HepG2 (cell line): Measurements from ENCODE around the gene STMN3. TPM values are rescaled to one million over a fixed set of nuclear protein-coding genes. Genes with fewer than 3 reads are reported as not detected.

Source experiments
- AKAP8 ChIP-seq: sonication (generic); formaldehyde crosslinking; IDR thresholded peaks from 2 replicates; pipeline ENCODE4 v1.5.1; 2020; ENCODE audit warnings: mild to moderate bottlenecking, missing genetic modification reagents
- BRCA1 ChIP-seq: sonication (generic); formaldehyde crosslinking; IDR thresholded peaks from 2 replicates; pipeline ENCODE4 v1.4.0; 2020; ENCODE audit warnings: missing genetic modification reagents
- BRF2 ChIP-seq: sonication (generic); formaldehyde crosslinking; IDR thresholded peaks from 2 replicates; pipeline ENCODE4 v1.8.1; 2022; ENCODE audit warnings: mild to moderate bottlenecking, missing genetic modification reagents
- HHEX ChIP-seq: IDR thresholded peaks from 2 replicates; pipeline ENCODE4 v1.6.1; 2016; ENCODE audit warnings: control low read depth
- HNRNPK ChIP-seq: fragments of 200-400 bp; formaldehyde crosslinking; IDR thresholded peaks from 2 replicates; pipeline ENCODE4 v1.6.1; 2018; ENCODE audit warnings: low read length, low read depth, moderate library complexity, mild to moderate bottlenecking; ENCODE audit not compliant: poor library complexity, severe bottlenecking
- HOXD1 ChIP-seq: sonication (generic); formaldehyde crosslinking; IDR thresholded peaks from 2 replicates; pipeline ENCODE4 v1.5.0; 2020; ENCODE audit warnings: missing genetic modification reagents
- KDM4B ChIP-seq: sonication (generic); formaldehyde crosslinking; IDR thresholded peaks from 2 replicates; pipeline ENCODE4 v1.4.0; 2020; ENCODE audit warnings: missing genetic modification reagents
- NCOA1 ChIP-seq: sonication (generic); formaldehyde crosslinking; IDR thresholded peaks from 2 replicates; pipeline ENCODE4 v1.9.0; 2021; ENCODE audit warnings: missing genetic modification reagents
- NCOA2 ChIP-seq: sonication (generic); formaldehyde crosslinking; IDR thresholded peaks from 2 replicates; pipeline ENCODE4 v1.8.0; 2022; ENCODE audit warnings: inconsistent platforms
- NCOA5 ChIP-seq: sonication (generic); formaldehyde crosslinking; IDR thresholded peaks from 2 replicates; pipeline ENCODE4 v1.4.0; 2020; ENCODE audit warnings: missing genetic modification reagents
- NPAS2 ChIP-seq: sonication (generic); formaldehyde crosslinking; IDR thresholded peaks from 2 replicates; pipeline ENCODE4 v1.8.0; 2022; ENCODE audit warnings: mild to moderate bottlenecking, missing genetic modification reagents, borderline replicate concordance
- NR2C2 ChIP-seq: sonication (generic); formaldehyde crosslinking; IDR thresholded peaks from 2 replicates; pipeline ENCODE4 v1.4.0; 2020; ENCODE audit warnings: missing genetic modification reagents, mild to moderate bottlenecking, moderate library complexity, borderline replicate concordance
- PCBP1 ChIP-seq: fragments of 200-400 bp; formaldehyde crosslinking; IDR thresholded peaks from 2 replicates; pipeline ENCODE4 v1.6.1; 2017; ENCODE audit warnings: mild to moderate bottlenecking, low read depth, low read length, borderline replicate concordance
- PLSCR1 ChIP-seq: sonication (generic); formaldehyde crosslinking; IDR thresholded peaks from 2 replicates; pipeline ENCODE4 v1.5.0; 2020; ENCODE audit warnings: missing genetic modification reagents, mild to moderate bottlenecking, borderline replicate concordance
- ZBTB4 ChIP-seq: sonication (generic); formaldehyde crosslinking; IDR thresholded peaks from 2 replicates; pipeline ENCODE4 v1.4.0; 2020; ENCODE audit warnings: missing genetic modification reagents, mild to moderate bottlenecking, borderline replicate concordance
- ZNF281 ChIP-seq: sonication (generic); formaldehyde crosslinking; IDR thresholded peaks from 2 replicates; pipeline ENCODE4 v1.4.0; 2020; ENCODE audit warnings: missing genetic modification reagents, borderline replicate concordance
- ZNF549 ChIP-seq: sonication (generic); formaldehyde crosslinking; IDR thresholded peaks from 2 replicates; pipeline ENCODE4 v1.5.0; 2020; ENCODE audit warnings: missing genetic modification reagents
- ZNF574 ChIP-seq: sonication (generic); formaldehyde crosslinking; IDR thresholded peaks from 2 replicates; pipeline ENCODE4 v1.4.0; 2020; ENCODE audit warnings: missing genetic modification reagents
- polyA plus RNA-seq, 8 experiments: library from polyadenylated mRNA; depleted of rRNA in 3 of 8; stranded (reverse) in 7 of 8; unstranded in 1 of 8; fragments of >200 nt; fragmentation: Illumina TruSeq in 4 of 8; extraction: Trizol in 4 of 8; gene quantifications; 2 replicates each; pipeline versions ENCODE4 v1.2.1 to v1.2.3, GENCODE V29; 2011 to 2016; ENCODE audit warnings: low read depth in 4 of 8, missing spikeins in 1 of 8, mixed read lengths in 1 of 8; ENCODE audit not compliant: insufficient read depth in 1 of 8
- total RNA-seq, 5 experiments: library from RNA; depleted of rRNA; stranded (reverse); fragments of >200 nt; fragmentation: Illumina TruSeq; extraction: Trizol; gene quantifications; 2 replicates each; pipeline ENCODE4 v1.2.3, GENCODE V29; 2016; ENCODE audit warnings: low read depth in 1 of 5

Gene STMN3
- total and polyA plus RNA-seq, 2 of the 13 experiments (the other 11 are each of a cell fraction or from before 2014, with no cell fraction given): 21.0 to 48.3 TPM

GRCh38 chr20:63657937-63658748 is 4.9 kb upstream of the STMN3 start, which contains the start of gene RTEL1 (continued):
- no peak for TF ChIP-seq ZBTB4 (CRISPR knock-in tag)
- TF ChIP-seq HNRNPK: no peak
- TF ChIP-seq ZNF549 (CRISPR knock-in tag): peak; percentile 92; the same call in 1 of the 2 replicates
- TF ChIP-seq NCOA5 (CRISPR knock-in tag): peak; percentile 91; the same call in 1 of the 2 replicates
- TF ChIP-seq PLSCR1: peak; percentile 1; the same call in 1 of the 2 replicates
- no peak for TF ChIP-seq NPAS2
- peak; percentile 90; the same call in 1 of the 2 replicates for TF ChIP-seq KDM4B (CRISPR knock-in tag)
- peak; percentile 98 for TF ChIP-seq NR2C2 (CRISPR knock-in tag)
- peak; percentile 91 for TF ChIP-seq HOXD1 (CRISPR knock-in tag)
- peak; percentile 99 for TF ChIP-seq NCOA1 (CRISPR knock-in tag)
- TF ChIP-seq PCBP1: peak; percentile 85; the same call in 1 of the 2 replicates
- TF ChIP-seq NCOA2 (CRISPR knock-in tag): peak; percentile 78
- TF ChIP-seq BRCA1 (CRISPR knock-in tag): peak; percentile 91
- peak; percentile 54 for TF ChIP-seq HHEX (CRISPR knock-in tag)
- peak; percentile 94 for TF ChIP-seq BRF2 (CRISPR knock-in tag)
- peak; percentile 96 for TF ChIP-seq AKAP8 (CRISPR knock-in tag)
- TF ChIP-seq ZNF281 (CRISPR knock-in tag): peak; percentile 73
- peak; percentile 98 for TF ChIP-seq ZNF574 (CRISPR knock-in tag)
